ENCODE results near the gene MYH9.
"Not testable (repeated sequence)": the region's sequence is repeated elsewhere in the genome, so short reads cannot be mapped to it uniquely, and the experiment has no call there.

MYH9 gene

DNA sequence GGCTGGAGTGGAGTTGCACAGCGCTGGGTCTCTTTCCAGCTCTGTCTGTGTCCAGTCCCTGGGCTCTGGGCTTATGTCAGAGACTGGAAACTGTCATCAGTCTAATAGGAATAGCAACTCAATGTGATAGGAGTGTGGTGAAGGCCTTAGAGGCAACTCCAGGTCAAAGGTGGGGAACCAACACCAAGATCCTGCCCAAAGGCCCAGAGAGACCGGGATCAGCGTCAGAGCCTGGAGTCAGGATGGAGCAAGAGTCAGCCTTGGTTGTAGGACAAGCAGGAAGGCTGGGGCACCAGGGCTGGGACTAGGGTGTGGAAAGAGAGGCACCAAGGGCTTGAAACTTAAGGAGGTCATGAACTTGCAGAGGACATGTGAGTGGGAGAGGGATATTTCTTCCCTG lies 125.5 kb downstream of the MYH9 start:
- DNase-seq = not testable (repeated sequence)

DNA sequence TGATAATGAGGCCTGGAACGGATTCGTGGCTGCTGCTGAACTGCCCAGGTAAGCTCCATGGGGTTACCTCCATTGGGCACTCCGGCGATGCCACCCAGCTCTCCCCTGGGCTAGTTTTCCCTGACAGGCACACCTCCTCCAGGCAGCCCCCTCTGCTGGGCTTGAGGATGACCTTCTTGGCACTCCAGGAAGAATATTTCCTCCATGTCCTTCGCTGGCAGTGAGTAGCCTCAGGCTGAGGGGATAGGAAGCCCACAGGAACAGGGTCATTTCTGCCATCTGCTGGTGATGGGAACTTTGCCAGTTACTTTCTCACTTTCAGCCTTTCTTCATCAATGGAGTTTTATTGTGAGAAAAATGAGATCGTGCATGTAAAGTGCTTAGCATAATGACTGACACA lies 126.1 kb downstream of the MYH9 start:
- not testable (repeated sequence) for DNase-seq

DNA sequence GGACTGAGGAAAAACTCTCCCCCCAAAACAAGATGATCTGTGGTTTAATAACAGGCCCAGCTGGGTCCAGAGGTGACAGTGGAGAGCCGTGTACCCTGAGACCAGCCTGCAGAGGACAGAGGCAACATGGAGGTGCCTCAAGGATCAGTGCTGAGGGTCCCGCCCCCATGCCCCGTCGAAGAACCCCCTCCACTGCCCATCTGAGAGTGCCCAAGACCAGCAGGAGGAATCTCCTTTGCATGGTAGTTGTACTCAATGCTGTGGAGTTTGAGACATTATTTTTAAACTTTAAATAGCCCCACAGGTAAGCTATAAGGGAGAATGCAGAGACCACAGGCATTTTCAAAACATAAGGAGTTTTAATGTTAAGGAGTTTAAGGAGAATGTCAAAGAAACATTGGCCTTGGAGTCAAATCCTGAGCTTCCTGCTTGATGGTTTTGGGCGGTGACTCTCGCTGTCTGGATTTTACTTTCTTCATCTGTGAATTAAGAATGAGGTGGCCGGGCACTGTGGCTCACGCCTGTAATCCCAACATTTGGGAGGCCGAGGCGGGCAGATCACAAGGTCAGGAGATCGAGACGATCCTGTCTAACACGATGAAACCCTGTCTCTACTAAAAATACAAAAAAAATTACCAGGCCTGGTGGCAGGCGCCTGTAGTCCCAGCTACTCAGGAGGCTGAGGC lies 128.0 kb downstream of the MYH9 start:
- no peak for DNase-seq

DNA sequence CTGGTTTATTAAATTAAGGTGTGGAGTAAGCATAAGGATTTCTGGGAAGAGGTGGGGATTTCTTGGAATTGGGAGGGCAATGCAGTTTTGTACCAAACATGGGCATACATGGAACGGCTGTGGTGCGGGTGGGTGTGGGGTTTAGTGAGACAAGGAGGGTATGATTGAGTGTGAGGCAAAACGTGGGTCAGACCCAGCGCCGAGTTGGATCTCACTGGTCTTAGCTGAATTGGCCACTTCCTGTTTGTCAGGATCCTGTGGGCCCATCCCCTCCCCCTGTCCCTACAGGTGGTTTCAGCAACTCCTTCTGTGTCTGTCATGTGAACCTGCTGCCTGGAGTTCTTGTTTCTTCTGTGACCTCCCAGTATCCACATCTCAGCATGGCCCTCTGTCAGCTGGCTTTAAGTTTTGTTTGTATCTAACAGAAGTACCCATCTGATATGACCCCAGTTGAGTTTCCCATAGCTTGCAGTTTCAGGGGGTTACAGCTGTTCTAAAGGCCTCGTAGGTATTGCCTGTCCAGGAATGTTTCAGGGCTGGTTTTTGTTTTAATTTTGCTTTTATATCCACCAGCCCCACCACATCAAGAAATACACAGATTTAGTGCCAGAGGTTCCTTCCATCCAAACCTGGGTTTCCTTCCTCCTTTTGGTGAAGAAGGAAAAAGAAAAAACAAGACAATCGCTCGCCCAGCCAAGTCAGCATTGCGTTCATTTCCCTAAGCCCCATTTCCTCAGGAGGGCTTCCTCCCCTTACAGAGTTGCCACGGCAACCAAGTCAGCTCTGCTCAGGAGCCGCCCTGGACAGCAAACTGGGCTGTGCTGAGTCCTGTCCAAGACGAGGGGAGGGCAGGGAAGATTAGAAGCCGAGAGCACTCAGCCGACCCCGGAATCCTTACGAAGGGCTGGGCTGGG lies 128.8 kb downstream of the MYH9 start:
- DNase-seq = no peak

DNA sequence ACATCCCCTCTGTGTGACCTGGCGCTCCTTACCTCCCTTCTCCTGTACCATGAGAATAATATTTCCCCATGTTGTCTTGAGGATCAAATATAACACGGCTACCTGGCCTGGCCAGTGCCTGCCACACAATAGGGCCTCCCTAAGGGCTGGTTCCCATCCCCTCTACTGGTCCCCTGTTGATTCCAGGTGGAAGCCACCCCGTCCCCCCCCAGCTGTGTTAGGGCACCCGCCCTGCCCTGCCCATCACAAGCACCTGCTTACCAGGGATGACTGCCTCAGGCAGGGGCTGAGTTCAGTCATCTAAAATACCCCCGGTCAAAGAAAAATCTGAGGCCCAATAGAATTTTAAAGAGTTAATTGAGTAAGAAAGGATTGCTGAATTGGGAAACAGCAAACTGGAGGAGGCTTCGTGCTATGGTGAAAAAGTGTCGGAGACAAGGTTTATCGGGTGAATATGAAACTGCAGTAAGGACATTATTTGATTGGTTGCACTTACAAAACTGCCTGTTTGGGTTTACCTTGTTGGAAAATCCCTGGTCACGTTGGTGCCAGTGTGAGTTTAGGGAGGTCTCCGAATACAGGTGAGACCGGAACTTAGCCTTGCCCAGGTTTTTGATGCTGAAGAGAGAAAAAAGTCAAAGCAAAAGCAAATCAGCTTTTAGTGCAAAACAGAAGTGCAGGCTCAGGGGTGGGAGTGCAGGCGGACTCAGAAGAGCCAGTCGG lies 129.7 kb downstream of the MYH9 start:
- DNase-seq = no peak

DNA sequence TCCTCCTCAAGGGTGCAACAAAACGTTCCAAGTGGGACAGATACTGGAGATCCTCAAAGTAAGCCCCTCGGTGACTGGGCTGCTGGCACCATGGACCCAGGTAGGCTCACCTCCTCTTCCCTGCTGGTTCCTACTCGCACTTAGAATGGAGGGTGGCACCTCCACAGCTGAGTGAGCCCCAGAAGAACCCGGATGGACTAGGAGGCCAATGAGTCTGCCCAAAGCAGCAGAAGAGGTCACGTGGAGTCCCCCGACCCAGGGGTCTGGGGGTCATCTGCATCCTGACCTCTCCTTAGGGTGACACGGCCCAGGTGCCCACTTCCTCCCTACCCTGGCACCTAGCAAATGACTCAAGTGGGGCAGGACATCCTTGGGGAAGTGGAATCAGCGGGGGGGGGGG lies 130.5 kb downstream of the MYH9 start:
- DNase-seq = no peak

DNA sequence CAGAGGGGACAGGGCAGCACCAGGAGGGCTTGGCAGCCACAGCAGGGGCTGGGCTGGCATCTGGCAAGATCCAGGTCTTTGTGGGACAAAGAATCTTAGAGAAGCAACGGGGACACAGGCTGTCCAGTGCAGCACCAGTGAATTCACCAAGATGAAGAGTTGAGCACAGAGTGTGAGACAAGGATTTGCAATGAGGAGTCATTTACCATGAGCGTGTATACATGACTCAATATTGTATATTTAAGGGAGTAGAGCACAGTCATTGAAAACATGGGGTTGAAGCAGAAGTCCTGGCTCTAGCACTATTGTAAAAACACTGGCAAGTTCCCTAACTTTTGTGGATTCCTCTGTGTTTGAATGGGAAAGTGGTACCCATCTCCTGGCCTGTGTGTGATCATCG lies 131.3 kb downstream of the MYH9 start:
- no peak for DNase-seq

DNA sequence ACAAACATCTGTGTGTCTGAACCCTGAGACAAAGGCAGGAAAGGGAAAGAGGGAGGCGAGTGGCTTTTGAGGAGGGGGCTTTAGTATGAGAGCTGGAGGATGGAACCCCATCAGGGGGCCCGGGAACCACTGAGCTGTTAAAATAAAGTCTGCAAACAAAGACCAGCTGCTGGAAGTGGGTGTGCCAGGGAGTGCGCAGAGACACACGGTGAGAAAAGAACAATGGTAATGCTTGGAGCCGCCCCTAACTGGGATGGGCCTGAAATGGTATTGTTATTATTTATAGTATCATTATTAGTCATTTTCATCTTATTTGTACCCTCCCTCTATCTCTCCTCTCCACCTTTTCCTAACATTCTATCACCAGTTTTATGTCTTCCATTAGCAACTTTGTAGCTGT lies 132.2 kb downstream of the MYH9 start:
- DNase-seq = not testable (repeated sequence)

DNA sequence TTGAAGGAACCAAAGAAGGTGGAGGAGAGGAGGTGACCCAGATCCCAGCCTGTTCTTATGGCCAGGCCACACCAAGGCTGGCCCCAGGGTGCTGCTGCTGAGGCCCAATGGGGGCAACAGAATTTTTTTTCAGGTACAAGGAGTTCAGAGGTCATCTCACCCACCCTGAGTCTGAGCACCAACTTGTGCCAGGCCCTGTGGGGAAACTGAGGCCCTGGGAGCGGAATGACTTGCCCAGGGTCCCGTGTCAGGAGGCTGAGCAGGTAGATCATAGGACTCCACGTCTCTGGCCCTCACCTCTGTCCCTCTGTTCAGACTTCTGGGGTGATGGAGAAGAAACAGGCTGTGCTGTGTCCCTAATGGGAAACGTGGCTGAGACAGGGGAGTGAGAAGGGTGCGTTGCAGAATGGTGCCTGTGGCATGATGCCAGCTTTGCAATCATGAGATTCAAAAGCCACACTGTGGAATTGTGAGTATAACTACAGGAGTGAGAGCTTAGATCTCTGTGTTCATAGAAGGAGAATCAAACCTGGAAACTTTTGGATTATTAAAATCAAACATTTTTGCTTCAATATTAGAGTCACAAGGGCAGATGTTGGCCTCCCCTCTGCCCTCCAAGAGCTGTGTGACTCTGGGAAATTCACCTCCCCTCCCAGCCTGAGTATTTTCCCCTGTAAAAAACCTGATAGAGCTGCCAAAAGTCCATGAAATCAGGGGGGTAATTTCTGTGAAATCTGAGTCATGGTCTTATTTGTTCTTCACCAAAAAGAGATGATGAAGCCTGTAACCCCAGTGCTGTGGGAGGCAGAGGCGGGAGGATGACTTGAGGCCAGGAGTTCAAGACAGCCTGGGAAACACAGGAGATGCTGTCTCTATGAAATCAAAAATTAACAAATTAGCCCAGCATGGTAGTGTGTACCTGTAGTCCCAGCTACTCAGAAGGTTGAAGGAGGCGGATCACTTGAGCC lies 134.0 kb downstream of the MYH9 start:
- DNase-seq = no peak

DNA sequence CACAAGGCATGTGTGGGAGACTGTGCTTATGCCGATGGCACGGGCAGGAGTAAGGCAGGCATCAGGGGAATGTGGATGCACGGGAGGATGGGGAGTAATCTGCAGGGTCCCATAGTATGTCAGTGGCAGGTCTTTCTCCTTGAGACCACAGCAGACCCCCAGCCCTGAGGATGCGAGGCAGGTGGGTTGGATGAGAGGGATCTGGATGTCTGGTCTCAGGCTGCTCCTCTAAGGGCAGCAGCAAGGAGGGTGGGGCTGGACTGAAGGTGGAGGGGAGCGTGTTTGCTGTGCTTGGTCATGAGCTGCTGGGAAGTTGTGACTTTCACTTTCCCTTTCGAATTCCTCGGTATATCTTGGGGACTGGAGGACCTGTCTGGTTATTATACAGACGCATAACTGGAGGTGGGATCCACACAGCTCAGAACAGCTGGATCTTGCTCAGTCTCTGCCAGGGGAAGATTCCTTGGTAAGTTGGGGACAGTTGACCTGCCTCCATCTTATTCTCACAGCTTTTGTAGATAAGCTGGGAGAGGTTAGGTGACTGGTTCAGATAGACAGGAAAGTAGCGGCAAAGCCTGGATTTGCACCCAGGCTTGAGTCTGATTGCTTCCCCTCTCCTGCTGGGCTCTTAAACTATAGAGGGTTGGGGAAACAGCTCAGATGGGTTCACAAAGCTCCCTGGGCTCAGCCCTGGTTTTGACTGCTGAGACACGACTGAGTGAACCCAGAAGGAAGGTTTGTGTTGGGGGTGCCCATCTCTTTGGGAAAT lies 134.8 kb downstream of the MYH9 start, which contains the start of gene APOL1:
APOL1 (plus strand) TSS at position 380 of the 769 bp plus-strand sequence. CDS start 1,823 bp downstream, outside the sequence.
- DNase-seq = no peak

DNA sequence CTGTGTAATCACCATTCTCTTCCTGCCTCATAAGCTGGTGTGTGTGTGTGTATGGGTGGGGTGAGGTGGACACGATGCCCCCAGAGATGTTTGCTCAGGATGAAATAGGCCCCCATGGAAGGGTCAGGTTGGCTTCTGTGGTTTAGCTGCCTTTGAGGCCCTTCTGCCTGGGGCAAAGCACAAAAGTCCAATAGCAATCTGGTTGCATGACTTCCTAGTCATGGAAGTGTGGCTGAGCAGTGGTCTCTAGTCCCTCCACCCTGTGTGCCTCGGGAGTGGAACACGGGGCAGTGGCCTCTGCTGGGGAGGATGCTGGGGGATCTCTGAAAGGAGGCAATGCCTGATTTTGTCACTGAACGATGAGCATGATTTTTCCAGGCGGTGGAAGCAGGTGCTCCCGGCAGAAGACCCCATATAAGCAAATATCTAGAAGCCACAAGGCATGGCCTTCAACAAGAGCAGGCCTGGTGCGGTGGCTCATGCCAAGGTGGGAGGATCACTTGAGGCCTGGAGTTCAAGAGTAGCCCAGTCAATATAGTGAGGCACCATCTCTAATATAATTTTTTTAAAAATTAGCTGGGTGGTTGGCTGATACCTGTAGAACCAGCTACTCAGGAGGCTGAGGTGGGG lies 135.7 kb downstream of the MYH9 start:
- not testable (repeated sequence) for DNase-seq

DNA sequence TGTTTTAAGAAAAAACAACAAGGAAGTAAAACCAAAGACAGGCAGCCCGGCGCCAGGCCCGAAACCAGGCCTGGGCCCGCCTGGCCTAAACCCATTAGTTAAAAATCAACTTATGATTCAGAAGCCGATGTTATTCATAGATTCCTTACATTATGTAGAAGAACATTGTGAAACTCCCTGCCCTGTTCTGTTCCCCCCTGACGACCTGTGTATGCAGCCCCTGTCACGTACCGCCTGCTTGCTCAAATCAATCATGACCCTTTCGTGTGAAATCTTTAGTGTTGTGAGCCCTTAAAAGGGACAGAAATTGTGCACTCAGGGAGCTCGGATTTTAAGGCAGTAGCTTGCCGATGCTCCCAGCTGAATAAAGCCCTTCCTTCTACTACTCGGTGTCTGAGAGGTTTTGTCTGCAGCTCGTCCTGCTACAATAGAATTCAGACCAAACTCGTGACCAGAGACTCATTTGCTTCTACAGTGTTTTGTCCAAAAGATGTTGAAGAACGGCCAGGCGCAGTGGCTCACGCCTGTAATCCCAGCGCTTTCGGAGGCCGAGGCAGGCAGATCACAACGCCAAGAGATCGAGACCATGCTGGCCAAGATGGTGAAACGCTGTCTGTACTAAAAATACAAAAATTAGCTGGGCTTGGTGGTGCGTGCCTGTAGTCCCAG lies 137.3 kb downstream of the MYH9 start:
- not testable (repeated sequence) for DNase-seq

DNA sequence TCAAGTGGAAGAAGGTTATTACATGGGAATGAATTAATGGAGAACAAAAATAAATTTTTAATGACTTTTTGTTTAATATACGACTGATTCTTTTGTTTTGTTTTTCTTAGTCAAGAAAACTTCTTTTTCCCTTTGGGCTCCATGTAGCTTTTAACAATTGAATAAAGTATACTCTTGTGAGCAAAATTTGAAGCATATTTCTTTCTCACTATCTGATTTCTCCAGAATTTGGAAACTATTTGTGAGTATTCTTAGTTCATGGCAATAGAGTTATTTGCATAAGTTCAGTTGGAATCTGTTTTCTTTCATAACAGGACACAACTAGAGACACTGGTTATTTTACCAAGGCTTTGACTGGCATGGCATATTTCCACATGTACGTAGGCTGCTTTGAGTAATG lies 138.6 kb downstream of the MYH9 start:
- no peak for DNase-seq

DNA sequence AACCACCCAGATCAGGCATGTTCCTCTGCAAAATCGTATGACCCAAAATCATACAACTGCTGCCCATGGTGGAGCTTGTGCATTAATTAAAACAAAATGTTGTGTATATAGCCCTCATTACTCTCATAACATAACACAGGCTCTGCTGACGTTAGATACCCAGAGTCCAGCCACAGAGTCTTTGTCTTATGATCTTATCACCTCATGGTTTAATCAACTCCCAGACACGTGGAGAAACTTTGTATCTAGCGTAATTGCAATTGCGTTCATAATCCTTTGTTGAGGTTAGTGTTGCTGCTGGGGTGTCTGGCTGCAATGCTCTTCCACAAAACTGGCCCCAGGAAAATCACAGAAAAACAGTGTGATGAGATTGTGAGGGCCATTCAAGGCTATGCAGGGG lies 139.8 kb downstream of the MYH9 start:
- DNase-seq = no peak

DNA sequence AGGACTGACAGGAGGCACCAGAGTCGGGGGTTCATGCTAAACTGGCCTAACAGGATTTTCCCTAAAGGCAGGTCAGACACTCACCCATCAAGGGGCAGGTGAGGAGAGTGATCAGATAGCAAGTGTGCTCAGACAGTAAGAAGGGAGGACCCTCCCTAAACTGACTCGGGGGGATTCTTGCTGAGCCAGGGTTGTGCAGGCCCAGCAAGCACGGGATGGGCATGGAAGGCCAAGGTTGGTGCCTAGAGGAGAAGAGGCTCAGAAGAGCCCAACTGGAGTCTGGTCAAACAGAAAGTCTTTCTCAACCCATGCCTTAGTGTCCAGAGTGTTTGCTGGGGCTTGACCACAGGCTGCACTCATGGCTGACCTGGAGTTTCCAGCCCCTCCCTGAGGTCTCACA lies 141.0 kb downstream of the MYH9 start:
- DNase-seq = no peak

DNA sequence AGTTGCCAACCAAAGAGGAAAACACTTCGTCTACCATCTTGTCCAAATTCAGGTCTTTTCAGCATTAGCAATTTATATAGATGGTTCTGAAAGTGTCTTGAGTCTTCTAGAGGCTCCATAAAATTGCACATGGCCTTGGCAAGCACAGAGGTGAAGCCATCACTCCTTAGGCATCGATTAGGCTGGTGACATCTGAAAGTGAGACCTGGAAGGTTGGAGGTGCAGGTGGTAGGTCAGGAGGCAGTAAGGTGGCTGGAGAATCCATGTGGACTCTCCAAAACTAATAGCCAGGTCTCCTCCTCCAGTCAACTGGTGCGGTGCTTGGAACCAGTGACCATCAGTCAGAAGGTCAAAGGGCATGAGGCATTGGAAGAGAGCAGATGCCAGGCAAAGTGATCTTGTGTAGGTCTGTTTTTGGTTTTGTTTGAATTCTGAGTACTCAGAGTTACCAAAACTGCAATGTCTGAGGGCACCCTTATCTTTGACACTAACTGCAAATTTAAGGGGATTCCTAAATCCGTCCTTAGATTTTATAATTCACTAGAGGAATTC lies 141.9 kb downstream of the MYH9 start:
- no peak for DNase-seq

DNA sequence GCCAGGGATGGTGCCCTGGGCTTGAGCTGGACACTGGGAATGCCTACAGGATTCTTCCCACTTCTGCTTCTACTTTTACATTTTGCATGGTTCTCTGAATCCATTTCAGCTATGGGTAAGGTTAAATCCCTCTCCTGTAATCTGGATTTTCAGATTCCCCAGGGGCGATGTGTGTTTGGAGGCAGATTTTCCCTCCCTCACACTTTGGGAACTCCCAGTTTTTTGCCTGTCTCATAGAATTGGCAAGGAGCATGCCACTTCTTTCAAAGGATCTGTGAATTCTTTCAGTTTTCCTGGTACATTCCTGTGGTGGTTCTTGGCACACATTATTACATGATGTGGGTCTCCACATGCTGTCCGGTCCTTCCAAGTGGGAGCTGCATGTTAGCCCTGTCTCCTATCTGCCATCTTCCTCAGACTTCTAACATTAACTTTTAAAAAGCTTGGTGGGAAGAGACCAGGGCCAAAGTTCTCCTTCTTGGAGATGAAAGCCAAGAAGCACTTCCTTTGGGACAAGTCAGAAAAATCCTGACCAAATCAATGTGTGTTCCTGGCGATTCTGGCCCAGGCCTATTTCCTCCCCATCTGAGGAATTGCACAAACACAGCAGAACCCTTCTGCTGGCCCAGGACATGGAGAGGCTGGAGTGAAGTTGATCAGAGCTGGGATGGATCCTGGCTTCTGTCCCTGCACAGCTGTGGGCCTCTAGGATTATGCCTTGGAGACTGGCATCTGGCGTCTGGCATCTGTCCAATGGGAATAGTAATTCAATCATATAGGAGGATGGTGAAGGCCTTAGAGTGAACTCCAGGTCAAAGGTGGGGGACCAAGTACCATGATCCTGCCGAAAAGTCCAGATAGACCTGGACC lies 143.0 kb downstream of the MYH9 start:
- no peak for DNase-seq

DNA sequence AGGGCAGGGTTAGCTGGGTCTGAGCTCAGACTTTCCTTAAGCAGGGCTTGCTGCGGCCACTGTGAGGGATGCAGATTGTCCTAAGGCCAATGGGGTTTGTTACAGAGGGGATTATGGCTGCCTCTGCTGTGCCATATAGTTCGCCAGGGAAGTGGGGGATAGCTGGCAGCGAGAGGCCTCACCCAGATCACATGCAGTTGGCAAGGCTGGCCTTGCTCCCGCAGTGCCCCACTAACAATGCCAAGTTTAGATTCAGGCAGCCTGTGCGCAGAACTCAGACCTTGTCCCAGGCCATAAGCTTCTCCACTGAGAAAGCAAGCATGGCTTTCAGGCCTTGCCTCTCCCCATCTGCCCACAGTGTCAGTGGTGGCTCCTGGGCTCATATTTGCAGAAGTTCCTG lies 143.8 kb downstream of the MYH9 start:
- no peak for DNase-seq
